Thyroid gland (tissue), 4 donors: ENCODE data around the gene TRIM5.

Experiments
- CTCF ChIP-seq, 6 experiments: fragments of 200-600 bp in 3 of 6; fragments of 450-650 bp in 3 of 6; sonication (generic) in 3 of 6; IDR thresholded peaks; one replicate each; pipeline ENCODE4 v1.5.1; 2016 to 2019; ENCODE audit warnings: antibody characterized with exemption in 6 of 6, mild to moderate bottlenecking in 2 of 6, inconsistent platforms in 1 of 6, moderate library complexity in 1 of 6
- POLR2A ChIP-seq, 2 donors: fragments of 450-650 bp; IDR thresholded peaks; one replicate each; pipeline ENCODE4 v1.6.1; 2017; ENCODE audit warnings: antibody characterized with exemption in 2 of 2, mild to moderate bottlenecking in 2 of 2, moderate library complexity in 1 of 2

GRCh38 chr11:5701055-5701577 lies 16.2 kb upstream of the TRIM5 start:
- TF ChIP-seq CTCF (IDR thresholded peaks at IDR 0.05) (no peak), POLR2A (IDR thresholded peaks at IDR 0.05) (no peak)
